Activated CD8-positive, alpha-beta memory T cell treated with anti-CD3 and anti-CD28 coated beads for 4 hours (primary cell): Measurements from ENCODE around the gene OCRL.

Source experiments
- DNase-seq, 2 donors: peaks; one replicate each; pipeline ENCODE4 v3.0.0-alpha.2; 2020; ENCODE audit warnings: low read depth in 2 of 2

The OCRL gene

DNA sequence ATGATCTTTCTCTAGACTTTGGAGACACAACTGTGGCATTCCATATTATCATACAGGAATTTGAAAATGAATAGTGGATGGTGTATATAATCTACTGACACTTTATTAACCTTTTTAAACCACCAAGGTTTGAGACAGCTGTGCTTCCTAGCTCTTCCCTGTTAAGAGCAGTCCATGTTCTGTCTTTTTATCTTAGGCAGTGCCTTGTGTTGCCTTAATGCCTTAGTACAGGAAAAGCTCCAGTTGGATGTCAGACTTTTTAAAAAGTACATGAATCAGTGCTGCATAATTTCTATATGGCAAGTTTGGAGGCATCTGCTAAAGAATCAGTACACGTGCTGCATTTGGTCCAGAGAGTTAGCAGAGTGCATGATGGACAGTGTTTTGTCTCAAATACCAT is 45.1 kb downstream of the OCRL start:
- no peak for DNase-seq

DNA sequence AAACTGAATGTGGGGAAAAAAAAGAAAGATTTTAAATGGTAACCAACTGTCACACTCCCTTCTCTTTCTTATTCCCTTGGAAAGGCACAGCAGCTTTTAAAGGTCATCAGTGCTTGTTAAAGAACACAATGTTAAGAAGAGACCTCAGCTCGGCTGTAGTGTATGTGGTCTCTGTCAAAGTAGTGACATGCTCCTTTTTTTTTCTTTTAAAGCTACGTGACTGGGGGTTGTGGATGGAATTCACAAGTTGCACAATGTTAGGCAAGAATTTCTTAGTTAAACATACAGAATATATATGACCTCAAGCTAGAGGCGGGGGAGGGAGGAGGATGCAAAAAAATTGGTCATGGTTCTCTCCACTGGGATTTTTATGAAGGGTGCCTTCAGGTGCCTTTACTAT is 45.6 kb downstream of the OCRL start:
- DNase-seq, result no peak

DNA sequence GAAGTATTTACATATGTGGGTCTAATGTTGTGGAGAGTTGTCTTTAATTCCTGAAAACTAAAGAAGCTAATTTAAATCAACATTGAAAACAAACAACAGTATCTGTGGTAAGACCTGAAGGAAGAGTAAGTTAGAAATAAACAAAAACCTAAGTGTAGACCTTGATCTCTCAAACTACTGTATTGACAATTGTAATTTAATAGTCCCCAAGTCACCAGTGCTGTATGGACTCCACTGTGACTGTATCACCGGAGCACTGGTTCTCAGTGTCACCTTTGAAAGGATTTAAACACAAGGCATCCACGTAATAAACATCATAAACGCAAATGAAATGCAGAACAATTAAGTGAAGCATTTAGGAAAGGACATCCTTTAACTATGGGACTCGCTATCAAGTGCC is 46.4 kb downstream of the OCRL start:
- no peak for DNase-seq

DNA sequence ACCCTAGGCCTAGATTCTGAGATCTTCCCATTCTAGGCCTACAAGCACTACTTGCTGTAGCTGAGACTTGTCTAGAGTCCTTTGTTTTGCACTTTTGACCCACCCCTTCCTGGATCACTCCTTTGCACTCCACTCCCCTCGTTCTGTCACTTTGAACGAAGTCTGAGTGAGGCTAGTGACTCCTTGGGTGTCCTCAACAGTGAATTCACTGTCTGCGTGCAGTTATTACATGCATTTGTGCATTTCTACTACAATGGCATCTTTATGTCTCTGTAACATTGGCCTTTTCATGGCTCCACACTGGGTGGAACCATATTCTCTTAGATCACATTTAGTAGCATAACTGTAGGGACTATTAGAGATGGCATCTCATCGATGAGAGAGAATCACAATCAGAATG is 50.5 kb downstream of the OCRL start:
- no peak for DNase-seq

DNA sequence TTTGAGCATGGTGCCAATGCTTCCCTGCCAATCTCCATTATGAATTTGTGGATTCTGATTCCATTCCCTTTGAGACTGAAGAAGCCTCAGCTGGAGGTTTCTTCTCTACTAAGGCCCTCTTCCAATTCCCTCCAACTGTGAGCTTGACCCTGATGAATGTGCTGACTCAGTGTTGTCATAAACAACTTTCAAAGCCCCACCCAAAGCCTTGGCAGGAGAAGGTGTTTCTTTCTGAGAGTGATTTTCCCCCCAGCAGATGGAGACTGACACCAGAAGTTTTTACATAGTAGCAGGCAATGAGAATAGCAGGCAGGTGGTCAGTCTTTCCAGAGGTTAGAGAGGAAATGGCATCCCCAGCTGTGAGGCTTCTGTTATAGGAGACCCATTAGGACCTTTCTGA is 53.1 kb downstream of the OCRL start:
- DNase-seq, result no peak

DNA sequence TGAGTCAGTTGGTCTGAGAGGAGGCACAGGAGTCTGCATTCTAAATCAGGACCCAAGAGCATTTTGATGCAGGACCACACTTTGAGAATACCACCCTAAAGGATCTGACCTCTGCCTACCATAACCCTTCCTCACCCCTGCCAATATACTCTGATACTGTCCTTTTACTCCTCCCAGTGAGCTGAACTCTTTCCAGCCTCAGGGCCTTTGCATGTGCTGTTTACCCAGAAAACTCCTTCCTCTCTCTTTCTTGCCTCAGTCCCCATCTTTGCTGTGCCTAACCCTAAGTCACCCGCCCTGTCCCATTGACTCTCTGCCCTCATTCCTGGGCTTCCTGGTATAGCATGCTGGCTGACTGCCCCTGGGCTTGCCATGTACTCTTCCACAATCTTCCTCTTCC is 54.7 kb downstream of the OCRL start:
- no peak for DNase-seq

DNA sequence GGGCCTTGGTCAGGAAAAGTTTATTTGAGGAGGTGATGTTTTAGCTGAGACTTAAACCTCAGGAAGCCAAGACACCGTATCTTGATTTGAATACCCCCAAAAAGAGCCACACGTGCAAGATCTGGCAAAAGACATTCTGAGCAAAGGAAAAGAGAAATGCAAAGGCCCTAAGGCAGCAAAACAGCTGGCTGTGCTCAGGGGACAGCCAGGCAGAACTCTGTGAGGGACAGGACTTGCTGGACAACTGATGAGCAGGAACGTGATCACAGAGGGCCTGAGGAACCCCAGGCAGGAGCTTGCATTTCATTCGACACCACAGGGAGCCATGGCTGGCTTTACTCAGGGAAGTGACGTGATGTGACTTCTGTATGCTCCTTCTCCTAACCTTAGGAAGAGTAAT is 56.0 kb downstream of the OCRL start:
- DNase-seq, result no peak

DNA sequence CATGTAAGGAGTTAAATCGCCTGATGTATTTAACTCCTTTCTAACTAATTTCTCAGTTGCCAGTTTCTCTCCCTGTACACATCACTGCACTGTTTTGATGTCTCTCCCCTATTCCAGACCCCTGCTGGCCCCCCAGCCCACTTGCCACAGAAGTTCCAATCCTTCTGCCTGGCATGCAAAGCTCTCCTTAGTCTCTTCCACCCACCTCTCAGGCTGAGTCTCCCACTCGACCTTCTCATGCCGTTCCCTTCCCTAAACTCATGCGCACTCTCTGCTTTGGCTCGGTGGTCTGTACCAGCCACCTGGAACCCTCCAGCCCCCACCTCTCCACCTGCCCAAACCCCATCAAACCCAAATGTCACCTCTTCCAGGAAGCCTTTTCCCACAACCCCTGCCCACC is 57.8 kb downstream of the OCRL start:
- no peak for DNase-seq

DNA sequence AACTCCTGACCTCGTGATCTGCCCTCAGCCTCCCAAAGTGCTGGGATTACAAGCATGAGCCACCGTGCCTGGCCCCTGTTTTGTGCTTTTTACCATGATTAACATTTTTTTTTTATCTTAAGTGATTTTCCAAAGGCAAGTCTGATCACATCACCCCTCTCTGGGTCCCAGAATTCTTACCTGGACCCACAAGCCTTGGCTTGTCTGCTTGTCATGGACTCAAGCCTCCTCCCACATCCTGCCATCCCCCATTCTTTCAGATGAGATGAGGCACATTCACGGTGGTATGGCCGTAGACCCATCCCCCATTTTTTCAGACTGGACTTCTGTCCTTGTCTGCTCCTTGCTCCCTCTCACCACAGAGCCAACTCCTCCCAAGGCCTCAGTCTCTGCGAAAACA is 59.4 kb downstream of the OCRL start:
- DNase-seq, result no peak

DNA sequence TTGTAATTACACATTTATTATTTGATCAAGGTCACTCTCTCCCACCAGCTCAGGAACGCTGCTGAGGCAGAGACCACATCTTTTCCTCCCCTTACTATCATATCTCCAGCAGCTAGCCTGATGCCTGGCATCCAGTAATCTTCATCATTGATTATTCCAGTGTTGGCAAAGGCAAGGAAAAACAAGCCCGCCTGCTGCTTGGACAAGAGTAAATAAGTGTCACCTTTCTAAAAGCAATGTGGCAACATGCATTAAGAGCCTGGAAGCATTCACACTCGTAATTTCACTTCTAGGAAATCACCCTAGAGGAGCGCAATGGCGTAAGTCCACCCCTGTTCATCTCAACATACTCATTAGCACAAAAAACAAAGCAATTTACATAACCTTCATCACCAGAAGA is 59.9 kb downstream of the OCRL start:
- DNase-seq, result no peak

DNA sequence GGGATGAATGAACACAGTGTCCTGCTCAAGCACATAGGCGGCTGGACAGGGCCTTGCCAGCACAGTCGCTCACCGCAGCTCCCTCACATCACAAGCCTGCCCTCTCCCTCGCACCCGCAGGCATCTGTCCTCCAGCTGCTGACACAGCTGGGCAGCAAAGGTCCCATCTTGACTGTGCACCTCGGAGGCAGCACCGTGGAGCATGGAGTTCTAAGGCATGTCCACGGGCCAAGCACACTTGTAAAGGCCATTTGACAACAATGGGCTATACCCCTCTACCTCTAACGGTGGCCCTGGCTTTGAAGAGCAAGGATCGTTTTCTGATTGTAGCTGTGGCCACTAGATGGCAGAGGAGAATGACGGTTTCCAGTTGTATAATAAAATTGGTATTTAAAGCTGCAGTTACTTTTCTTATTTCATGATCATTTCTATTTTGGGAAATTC is 60.9 kb downstream of the OCRL start:
- no peak for DNase-seq

DNA sequence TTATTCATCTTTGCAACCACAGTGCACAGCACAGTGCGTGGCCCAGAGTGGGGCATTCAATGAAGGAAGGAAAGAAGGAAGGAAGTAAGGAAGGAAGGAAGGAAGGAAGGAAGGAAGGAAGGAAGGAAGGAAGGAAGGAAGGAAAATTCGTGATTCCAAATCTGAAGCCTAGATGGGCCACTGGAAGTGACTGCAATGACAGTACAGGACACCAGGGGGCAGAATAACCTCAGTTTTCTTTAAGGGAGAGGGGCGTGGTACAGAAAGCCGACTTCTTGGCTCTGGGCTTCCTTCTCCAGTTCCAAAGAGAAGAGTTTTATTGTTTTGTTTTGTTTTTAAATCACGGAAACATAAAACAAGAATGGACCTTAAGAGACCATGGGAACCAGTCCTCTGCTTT is 66.9 kb downstream of the OCRL start:
- DNase-seq, result peak; percentile 19 to 22

DNA sequence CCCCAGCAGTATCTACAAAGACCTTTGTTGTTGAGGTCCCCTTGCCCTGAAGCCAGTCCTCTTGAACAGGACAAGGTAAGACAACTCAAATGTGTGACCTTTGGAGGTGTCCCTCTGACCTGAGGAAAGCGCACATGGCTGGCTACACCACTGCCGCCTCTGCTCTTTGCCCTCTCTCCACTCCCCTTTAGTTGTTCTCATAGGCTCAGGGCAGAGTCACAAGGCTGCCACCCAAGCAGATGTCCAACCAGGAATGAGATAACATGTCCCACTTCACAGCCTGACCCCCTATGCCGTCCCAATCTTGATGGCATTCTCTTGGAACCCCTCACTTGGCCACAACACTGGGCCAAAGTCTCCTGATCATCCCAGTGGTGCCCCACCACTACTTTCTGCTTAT is 68.4 kb downstream of the OCRL start:
- DNase-seq, result no peak

DNA sequence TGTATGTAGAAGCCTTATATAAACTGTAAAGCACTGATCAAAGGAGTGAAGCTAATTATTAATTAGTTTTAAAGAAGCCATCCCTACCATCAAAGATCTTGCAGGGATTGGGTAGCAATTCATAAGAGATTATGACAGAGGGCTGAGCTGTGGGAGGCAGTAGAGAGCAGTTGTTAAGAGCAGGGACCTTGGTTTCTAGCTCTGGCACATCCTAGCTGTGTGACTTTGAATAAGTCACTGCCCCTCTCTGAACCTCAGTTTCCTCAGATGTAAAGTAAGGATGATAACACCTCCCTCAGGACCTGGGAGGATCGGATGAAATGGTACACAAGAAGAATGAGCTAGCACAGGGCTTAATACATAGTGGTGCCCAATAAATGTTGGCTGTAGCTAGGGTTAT is 69.3 kb downstream of the OCRL start:
- DNase-seq, result no peak

DNA sequence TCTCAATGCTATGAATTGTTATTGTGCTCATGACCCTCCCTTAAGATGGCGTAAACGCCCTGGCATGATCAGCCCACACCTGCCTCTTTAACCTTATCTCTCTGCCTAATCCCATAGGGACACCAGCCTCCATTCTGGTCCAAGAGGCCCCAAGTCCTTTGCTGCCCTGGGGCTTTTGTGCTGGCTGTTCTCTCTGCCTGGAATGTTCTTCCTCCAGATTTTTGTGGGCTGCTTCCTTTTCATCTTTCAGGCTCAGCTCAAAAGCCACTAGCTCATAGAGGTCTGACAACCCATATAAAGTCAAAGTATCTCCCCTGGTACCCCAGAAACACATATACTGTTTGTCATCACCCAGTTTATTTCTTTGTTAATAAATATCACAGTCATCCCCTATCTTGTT is 72.3 kb downstream of the OCRL start:
- DNase-seq, result no peak

DNA sequence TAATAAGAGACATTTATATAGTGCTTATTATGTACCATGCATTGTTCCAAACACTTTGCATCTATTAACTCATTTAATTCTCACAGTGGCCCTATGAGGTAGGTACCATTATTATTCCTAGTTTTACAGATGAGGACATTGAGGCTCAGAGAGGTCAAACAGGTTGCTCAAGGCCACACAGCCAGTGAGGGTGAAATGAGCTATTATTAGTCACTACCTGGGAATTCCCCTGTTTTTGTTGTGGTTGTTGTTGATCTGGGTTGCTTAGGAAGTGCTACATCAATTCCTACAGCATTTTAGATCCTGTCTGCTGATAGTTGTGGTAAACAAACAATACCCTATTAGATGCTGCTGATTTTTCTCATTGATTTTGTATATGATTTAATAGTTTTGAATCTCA is 73.5 kb downstream of the OCRL start:
- no peak for DNase-seq

DNA sequence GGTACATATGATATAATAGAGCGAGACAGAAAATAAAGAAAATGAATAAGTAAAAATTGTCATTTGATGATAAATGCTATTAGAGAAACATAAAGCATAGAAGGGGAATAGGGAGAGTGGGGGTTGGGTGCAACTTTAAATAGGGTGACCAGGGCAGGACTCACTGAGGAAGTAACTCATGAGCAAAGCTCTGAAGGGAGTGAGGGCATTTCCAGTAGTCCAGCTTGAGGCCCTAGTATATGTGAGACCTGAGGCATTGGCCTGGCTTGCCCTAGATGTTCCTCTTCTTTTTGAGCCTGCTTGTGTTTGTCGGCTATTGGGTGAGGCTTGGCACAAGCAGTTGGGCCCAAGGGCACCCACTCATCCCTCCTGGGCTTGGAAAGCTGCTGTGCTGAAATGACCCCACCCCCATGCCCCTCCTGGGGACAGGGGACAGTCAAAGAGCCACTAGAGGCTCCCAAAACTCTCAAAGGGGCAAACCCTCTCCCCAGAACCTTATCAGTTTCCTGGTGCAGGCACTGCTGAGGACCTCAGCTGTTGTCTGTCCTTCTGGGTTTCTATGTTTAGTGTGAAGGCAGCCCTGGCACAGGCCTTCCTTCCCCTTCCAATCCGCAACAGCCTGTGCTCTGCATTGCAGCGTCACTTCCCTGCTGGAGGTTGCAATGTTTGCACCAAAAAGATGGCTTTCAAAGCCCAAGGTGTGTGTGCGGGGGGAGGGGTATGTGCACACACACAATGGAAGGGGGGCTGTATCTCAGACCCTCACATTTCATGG is 74.6 kb downstream of the OCRL start:
- DNase-seq, result no peak

DNA sequence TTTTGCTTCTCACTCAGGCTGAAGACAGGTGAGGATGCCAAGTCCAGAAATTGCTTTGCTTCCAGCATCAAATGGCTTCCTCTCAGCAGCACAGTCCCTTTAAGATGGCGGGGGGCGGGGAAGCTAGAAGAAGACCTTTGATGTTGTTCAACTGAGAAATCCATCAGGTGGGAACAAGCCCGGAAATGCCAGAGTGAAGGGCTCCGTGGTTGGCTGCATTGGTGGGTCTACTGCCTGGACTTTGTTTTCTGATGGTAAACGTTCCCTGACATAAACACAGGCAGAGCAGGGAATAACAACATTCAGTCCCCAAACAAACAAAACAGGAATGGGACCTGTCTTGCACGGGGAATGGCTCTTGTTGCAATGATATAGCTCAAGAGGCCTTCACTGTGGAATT is 77.4 kb downstream of the OCRL start:
- DNase-seq, result no peak

DNA sequence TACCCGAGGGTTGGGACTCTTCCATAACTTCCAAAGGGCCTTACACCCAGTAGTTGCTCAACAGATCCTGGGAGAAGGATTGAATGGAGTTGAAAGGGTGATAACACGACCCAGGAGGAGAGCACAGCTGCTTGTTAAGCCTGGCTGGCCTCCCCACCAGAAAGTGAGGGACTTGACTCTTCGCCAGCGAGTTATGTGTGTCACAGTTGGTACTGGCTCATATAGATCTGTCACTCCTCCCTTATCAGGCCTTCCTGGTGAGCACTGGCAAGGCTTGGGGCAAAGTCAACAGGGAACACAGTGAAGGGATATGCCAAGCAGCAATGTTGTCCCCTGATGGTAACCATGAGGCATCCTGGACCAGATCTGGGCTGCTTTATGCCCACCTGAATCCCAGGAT is 78.9 kb downstream of the OCRL start:
- no peak for DNase-seq

DNA sequence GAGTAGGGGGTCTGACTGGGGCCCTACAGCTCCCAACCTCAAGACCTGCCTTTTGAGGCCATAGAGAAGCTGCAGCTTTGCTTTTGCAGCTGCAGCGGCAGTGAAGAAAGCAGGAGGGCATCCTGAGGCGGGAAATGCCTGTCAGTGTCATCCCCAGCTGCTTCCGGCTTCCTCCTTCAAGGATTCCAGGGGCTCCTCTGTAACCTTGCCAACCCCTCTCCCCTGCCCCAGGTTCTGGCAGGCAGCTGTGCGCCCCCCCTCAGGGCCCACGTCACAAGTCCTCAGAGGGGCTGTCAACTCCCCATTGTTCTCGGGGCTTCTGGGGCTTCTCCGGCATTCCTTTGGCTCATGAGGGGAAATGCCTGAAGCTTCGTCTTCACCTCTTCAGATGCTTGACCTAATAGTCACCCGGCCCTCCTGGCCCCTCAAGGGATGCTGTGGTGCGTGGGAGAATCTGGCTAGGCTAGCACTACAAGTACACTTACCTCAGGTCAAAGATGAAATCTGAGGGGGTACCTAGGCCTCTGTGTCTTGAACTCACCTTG is 82.8 kb downstream of the OCRL start:
- no peak for DNase-seq

DNA sequence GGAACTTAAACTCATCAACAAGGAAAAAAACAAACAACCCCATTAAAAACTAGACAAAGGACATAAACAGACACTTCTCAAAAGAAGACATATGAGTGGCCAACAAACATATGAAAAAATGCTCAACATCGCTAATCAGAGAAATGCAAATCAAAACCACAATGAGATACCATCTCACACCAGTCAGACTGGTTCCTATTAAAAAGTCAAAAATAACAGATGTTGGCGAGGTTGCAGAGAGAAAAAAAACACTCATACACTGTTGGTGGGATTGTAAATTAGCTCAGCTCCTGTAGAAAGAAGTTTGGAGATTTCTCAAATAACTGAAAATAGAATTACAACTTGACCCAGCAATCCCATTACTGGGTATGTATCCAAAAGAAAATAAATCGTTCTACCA is 86.0 kb downstream of the OCRL start:
- DNase-seq, result no peak

DNA sequence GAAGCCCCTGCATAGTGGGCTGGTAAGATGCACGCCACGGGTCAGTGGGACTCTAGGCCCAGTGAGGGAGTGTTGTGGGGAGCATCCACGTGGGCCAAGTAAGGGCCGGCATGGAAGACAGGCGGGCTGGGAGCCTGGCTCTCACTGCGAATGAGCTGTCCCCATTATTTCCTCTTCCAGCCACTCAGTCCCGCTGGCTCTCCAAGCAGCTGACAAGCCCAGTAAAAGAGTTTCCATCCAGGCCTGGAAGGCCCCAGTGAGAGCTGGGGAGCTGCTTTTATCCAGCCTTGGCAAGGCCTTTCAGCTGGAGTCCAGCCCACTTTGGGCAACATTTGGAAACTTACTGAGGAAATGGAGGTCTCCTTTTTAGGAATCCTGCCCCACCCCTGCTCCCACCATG is 89.8 kb downstream of the OCRL start:
- DNase-seq, result no peak

DNA sequence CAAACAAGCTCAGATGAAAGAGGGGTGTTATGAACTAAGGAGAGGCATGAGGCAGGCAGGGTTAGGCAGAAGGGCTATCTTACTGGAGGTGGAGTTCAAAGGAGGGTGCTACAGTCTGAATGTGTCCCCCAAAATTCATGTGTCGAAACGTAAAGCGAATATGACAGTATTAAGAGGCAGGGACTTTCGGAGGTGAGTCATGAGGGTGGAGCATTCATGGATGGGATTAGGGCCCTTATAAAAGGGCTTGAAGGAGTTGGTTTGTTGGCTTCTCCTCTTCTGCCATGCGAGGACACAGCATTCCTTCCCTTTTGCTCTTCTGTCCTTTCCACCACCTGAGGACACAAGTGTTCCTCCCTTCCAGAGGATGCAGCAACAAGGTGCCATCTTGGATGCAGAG is 91.8 kb downstream of the OCRL start:
- no peak for DNase-seq

DNA sequence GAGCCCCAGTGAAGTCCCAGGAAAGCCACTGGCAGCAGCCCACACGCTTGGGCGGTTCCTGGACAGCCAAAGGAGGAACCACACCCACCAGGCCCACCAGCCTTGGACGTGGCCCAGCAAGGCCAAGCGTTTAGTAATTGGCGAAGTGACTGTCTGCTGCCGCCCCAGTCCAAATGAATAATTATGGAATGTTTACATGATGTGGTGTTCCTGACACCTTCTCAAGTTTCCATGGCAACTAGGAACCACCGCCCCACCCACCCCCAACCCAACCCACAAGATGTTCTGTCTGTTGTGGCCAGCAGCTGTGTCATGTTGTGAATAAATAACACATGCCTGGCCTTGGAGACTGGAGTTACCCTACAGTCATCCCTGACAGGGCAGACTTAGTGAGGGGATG is 92.4 kb downstream of the OCRL start:
- DNase-seq, result no peak
